ENCODE results near the gene BMP6. TPM values are rescaled to one million over a fixed set of nuclear protein-coding genes. Genes with fewer than 3 reads are reported as not detected.

BMP6 gene
- total and polyA plus RNA-seq, 4 experiments from 2014 or later, result 0.06 TPM; not detected in 3

GRCh38 chr6:7732228-7732627 is 6.3 kb downstream of the BMP6 start:
- H3K9me3 Mint-ChIP-seq, result no peaks in the 10 kb centered on the region
- H3K27ac Mint-ChIP-seq, result no peak overlapping the region
- H3K4me3 ChIP-seq (ENCODE audit: low read length in 2 of 2), result no peak overlapping the region
- H3K4me1 Mint-ChIP-seq, result peaks cover 3 to 12% (median 10%) of the 10 kb centered on the region in 4 donors
- H3K9me3 ChIP-seq (ENCODE audit: control insufficient read depth in 1 of 2, low read length in 2 of 2), result no peaks in the 10 kb centered on the region
- peaks cover 47 to 55% of the 10 kb centered on the region in 2 donors for H3K27me3 Mint-ChIP-seq
- no peak overlapping the region for H3K27ac ChIP-seq (ENCODE audit: low read depth, low read length)
- POLR2A ChIA-PET (ENCODE audit: partially characterized antibody), result no interaction called here
- H3K27me3 ChIP-seq (ENCODE audit: insufficient read depth, low read length), result peaks cover 30% of the 10 kb centered on the region
- intact Hi-C loops (cut with micrococcal nuclease), result no loop called here
- peaks cover 12% of the 10 kb centered on the region for H3K4me1 ChIP-seq (ENCODE audit: insufficient read depth, low read length)
- no peak overlapping the region for H3K4me3 Mint-ChIP-seq
- CTCF ChIA-PET (ENCODE audit: partially characterized antibody), result no interaction called here
- no peaks in the 10 kb centered on the region for H3K36me3 Mint-ChIP-seq
- no peaks in the 10 kb centered on the region for H3K36me3 ChIP-seq (ENCODE audit: insufficient read depth, low read length)
- DNase-seq, result no peak

- intact Hi-C loops (cut with micrococcal nuclease), result no loop called here
- POLR2A ChIA-PET (ENCODE audit: partially characterized antibody), result no interaction called here
- H3K27me3 Mint-ChIP-seq, result peaks cover 34 to 47% of the 10 kb centered on the region in 2 donors
Observed at GRCh38 chr6:7734707-7735383, 8.9 kb downstream of the BMP6 start.

GRCh38 chr6:7737106-7737505 is 11.2 kb downstream of the BMP6 start:
- H3K9me3 Mint-ChIP-seq, result no peaks in the 10 kb centered on the region
- ChIA-PET CTCF (ENCODE audit: partially characterized antibody) (no interaction called here), POLR2A (ENCODE audit: partially characterized antibody) (no interaction called here)
- DNase-seq, result no peak
- intact Hi-C loops (cut with micrococcal nuclease), result no loop called here
- no peak overlapping the region for H3K4me3 ChIP-seq (ENCODE audit: low read length in 2 of 2)
- no peak overlapping the region for H3K4me3 Mint-ChIP-seq
- no peaks in the 10 kb centered on the region for H3K4me1 Mint-ChIP-seq
- H3K4me1 ChIP-seq (ENCODE audit: insufficient read depth, low read length), result no peaks in the 10 kb centered on the region
- peaks cover 5% of the 10 kb centered on the region for H3K27me3 ChIP-seq (ENCODE audit: insufficient read depth, low read length)
- H3K27me3 Mint-ChIP-seq, result peaks cover 27 to 35% of the 10 kb centered on the region in 2 donors
- H3K36me3 Mint-ChIP-seq, result no peaks in the 10 kb centered on the region
- H3K27ac Mint-ChIP-seq, result no peak overlapping the region
- H3K27ac ChIP-seq (ENCODE audit: low read depth, low read length), result no peak overlapping the region
- no peaks in the 10 kb centered on the region for H3K9me3 ChIP-seq (ENCODE audit: control insufficient read depth in 1 of 2, low read length in 2 of 2)
- no peaks in the 10 kb centered on the region for H3K36me3 ChIP-seq (ENCODE audit: insufficient read depth, low read length)

More at GRCh38 chr6:7734707-7735383, 8.9 kb downstream of the BMP6 start:
- Histone ChIP-seq H3K4me1 (ENCODE audit: insufficient read depth, low read length) (no peaks in the 10 kb centered on the region), H3K27me3 (ENCODE audit: insufficient read depth, low read length) (peaks cover 14% of the 10 kb centered on the region), H3K27ac (ENCODE audit: low read depth, low read length) (no peak overlapping the region), H3K4me3 (ENCODE audit: low read length in 2 of 2) (no peak overlapping the region), H3K36me3 (ENCODE audit: insufficient read depth, low read length) (no peaks in the 10 kb centered on the region), H3K9me3 (ENCODE audit: control insufficient read depth in 1 of 2, low read length in 2 of 2) (no peaks in the 10 kb centered on the region)
- no peaks in the 10 kb centered on the region for H3K9me3 Mint-ChIP-seq
- H3K4me1 Mint-ChIP-seq, result no peaks in the 10 kb centered on the region
- no peak overlapping the region for H3K27ac Mint-ChIP-seq
- H3K4me3 Mint-ChIP-seq, result no peak overlapping the region
- no peak for DNase-seq
- no peaks in the 10 kb centered on the region for H3K36me3 Mint-ChIP-seq
- CTCF ChIA-PET (ENCODE audit: partially characterized antibody), result no interaction called here

GRCh38 chr6:7737867-7738266 is 12.0 kb downstream of the BMP6 start:
- Mint-ChIP-seq H3K4me3 (no peak overlapping the region), H3K9me3 (no peaks in the 10 kb centered on the region), H3K27me3 (peaks cover 24 to 37% of the 10 kb centered on the region in 2 donors), H3K27ac (no peak overlapping the region), H3K36me3 (no peaks in the 10 kb centered on the region), H3K4me1 (no peaks in the 10 kb centered on the region)
- Histone ChIP-seq H3K9me3 (ENCODE audit: control insufficient read depth in 1 of 2, low read length in 2 of 2) (no peaks in the 10 kb centered on the region), H3K27me3 (ENCODE audit: insufficient read depth, low read length) (peaks cover 5% of the 10 kb centered on the region), H3K4me1 (ENCODE audit: insufficient read depth, low read length) (no peaks in the 10 kb centered on the region), H3K4me3 (ENCODE audit: low read length in 2 of 2) (no peak overlapping the region), H3K36me3 (ENCODE audit: insufficient read depth, low read length) (no peaks in the 10 kb centered on the region), H3K27ac (ENCODE audit: low read depth, low read length) (no peak overlapping the region)
- CTCF ChIA-PET (ENCODE audit: partially characterized antibody), result no interaction called here
- POLR2A ChIA-PET (ENCODE audit: partially characterized antibody), result no interaction called here
- no peak for DNase-seq
- intact Hi-C loops (cut with micrococcal nuclease), result no loop called here

GRCh38 chr6:7742223-7742785 is 16.4 kb downstream of the BMP6 start:
- no peaks in the 10 kb centered on the region for H3K9me3 Mint-ChIP-seq
- no peaks in the 10 kb centered on the region for H3K4me1 ChIP-seq (ENCODE audit: insufficient read depth, low read length)
- intact Hi-C loops (cut with micrococcal nuclease), result no loop called here
- peaks cover 15 to 23% of the 10 kb centered on the region in 2 donors for H3K27me3 Mint-ChIP-seq
- H3K36me3 Mint-ChIP-seq, result no peaks in the 10 kb centered on the region
- no peaks in the 10 kb centered on the region for H3K27me3 ChIP-seq (ENCODE audit: insufficient read depth, low read length)
- ChIA-PET POLR2A (ENCODE audit: partially characterized antibody) (no interaction called here), CTCF (ENCODE audit: partially characterized antibody) (no interaction called here)
- no peak overlapping the region for H3K4me3 ChIP-seq (ENCODE audit: low read length in 2 of 2)
- H3K27ac ChIP-seq (ENCODE audit: low read depth, low read length), result no peak overlapping the region
- H3K27ac Mint-ChIP-seq, result no peak overlapping the region
- no peaks in the 10 kb centered on the region for H3K4me1 Mint-ChIP-seq
- DNase-seq, result no peak
- no peak overlapping the region for H3K4me3 Mint-ChIP-seq
- H3K9me3 ChIP-seq (ENCODE audit: control insufficient read depth in 1 of 2, low read length in 2 of 2), result no peaks in the 10 kb centered on the region
- H3K36me3 ChIP-seq (ENCODE audit: insufficient read depth, low read length), result no peaks in the 10 kb centered on the region

GRCh38 chr6:7745942-7746341 is 20.0 kb downstream of the BMP6 start:
- Mint-ChIP-seq H3K4me1 (no peaks in the 10 kb centered on the region), H3K9me3 (no peaks in the 10 kb centered on the region), H3K27me3 (peaks cover 10 to 17% of the 10 kb centered on the region in 2 donors), H3K27ac (no peak overlapping the region), H3K4me3 (no peak overlapping the region), H3K36me3 (no peaks in the 10 kb centered on the region)
- ChIA-PET POLR2A (ENCODE audit: partially characterized antibody) (no interaction called here), CTCF (ENCODE audit: partially characterized antibody) (no interaction called here)
- intact Hi-C loops (cut with micrococcal nuclease), result no loop called here
- DNase-seq, result no peak
- Histone ChIP-seq H3K27me3 (ENCODE audit: insufficient read depth, low read length) (no peaks in the 10 kb centered on the region), H3K4me3 (ENCODE audit: low read length in 2 of 2) (no peak overlapping the region), H3K4me1 (ENCODE audit: insufficient read depth, low read length) (no peaks in the 10 kb centered on the region), H3K36me3 (ENCODE audit: insufficient read depth, low read length) (no peaks in the 10 kb centered on the region), H3K9me3 (ENCODE audit: control insufficient read depth in 1 of 2, low read length in 2 of 2) (no peaks in the 10 kb centered on the region), H3K27ac (ENCODE audit: low read depth, low read length) (no peak overlapping the region)

GRCh38 chr6:7747016-7747415 is 21.1 kb downstream of the BMP6 start:
- Histone ChIP-seq H3K4me1 (ENCODE audit: insufficient read depth, low read length) (no peaks in the 10 kb centered on the region), H3K36me3 (ENCODE audit: insufficient read depth, low read length) (no peaks in the 10 kb centered on the region), H3K27ac (ENCODE audit: low read depth, low read length) (no peak overlapping the region), H3K4me3 (ENCODE audit: low read length in 2 of 2) (no peak overlapping the region), H3K27me3 (ENCODE audit: insufficient read depth, low read length) (no peaks in the 10 kb centered on the region), H3K9me3 (ENCODE audit: control insufficient read depth in 1 of 2, low read length in 2 of 2) (no peaks in the 10 kb centered on the region)
- Mint-ChIP-seq H3K4me3 (no peak overlapping the region), H3K9me3 (no peaks in the 10 kb centered on the region), H3K27me3 (peaks cover 12 to 17% of the 10 kb centered on the region in 2 donors), H3K27ac (no peak overlapping the region), H3K36me3 (no peaks in the 10 kb centered on the region), H3K4me1 (no peaks in the 10 kb centered on the region)
- ChIA-PET POLR2A (ENCODE audit: partially characterized antibody) (no interaction called here), CTCF (ENCODE audit: partially characterized antibody) (no interaction called here)
- DNase-seq, result no peak
- intact Hi-C loops (cut with micrococcal nuclease), result no loop called here
